Right ventricle myocardium superior (tissue), 1 donor: ENCODE measurements around the gene SPDL1. TPM values are rescaled to one million over a fixed set of nuclear protein-coding genes. Genes with fewer than 3 reads are reported as not detected.

Source experiments
- ATAC-seq: fragments of 200-7000 bp; cut with Tn5 transposase; one replicate; pipeline ENCODE4 v1.9.1; 2020; ENCODE audit warnings: mild to moderate bottlenecking; ENCODE audit not compliant: poor library complexity
- DNase-seq: peaks from one replicate; pipeline ENCODE4 v3.0.0-alpha.2; 2020
- intact Hi-C: fragments of 100-400 bp; cut with DNase I; formaldehyde crosslinking; loops from one replicate; pipeline ENCODE4 v1.11.2; 2022
- total RNA-seq: library from RNA; stranded (reverse); fragmentation: NEBNext Ultra II Directional; extraction: Animal tissue kit (Norgen Biotek cat#: 25700); gene quantifications from one replicate; pipeline ENCODE4 v1.2.1, GENCODE V29; 2021
- donor health status: DM: no; HTN: yes; CAD: no; lungs with severe emphysema.

Gene SPDL1
- total RNA-seq, 1 donor from 2014 or later = 3.4 TPM

- intact Hi-C loops = no loop called here
- DNase-seq (no peak), ATAC-seq (no peak)
Observed at GRCh38 chr5:169563369-169563768, 20.2 kb upstream of the SPDL1 start.

- intact Hi-C loops = no loop called here
- DNase-seq = no peak
- ATAC-seq = no peak
Observed at GRCh38 chr5:169566202-169566601, 17.4 kb upstream of the SPDL1 start.

DNA sequence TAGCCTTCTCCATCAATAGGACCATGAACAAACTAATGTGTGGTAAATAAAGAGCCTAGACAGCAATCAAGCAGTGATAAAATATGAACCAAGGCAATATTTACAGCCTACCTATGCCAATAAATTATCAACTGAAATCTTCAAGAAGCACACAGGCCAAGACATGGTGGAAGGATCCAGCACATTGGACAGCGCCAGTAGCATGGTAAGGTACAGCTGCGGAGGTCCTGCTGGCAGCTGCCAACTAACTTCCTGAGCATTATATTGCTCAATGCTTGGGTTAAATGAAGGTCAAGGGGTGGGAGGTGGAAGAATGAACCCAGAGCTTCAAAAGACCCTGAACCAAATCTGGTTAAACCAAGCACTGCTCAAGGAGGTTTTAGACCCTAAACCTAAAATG, 16.5 kb upstream of the SPDL1 start:
- intact Hi-C loops = no loop called here
- DNase-seq = no peak
- ATAC-seq = no peak

- intact Hi-C loops = no loop called here
- DNase-seq = no peak
- no peak for ATAC-seq
Observed at GRCh38 chr5:169569513-169569912, 14.1 kb upstream of the SPDL1 start.

- ATAC-seq (no peak), DNase-seq (no peak)
- intact Hi-C loops = loop anchor here (10.0 kb wide), 1 partner anchor 887 kb away; no protein-coding TSS in a partner anchor
Observed at GRCh38 chr5:169571355-169571754, 12.2 kb upstream of the SPDL1 start.

GRCh38 chr5:169574134-169574646, 9.4 kb upstream of the SPDL1 start:
- intact Hi-C loops = loop anchor here (10.0 kb wide), 1 partner anchor 889 kb away; no protein-coding TSS in a partner anchor
- no peak for DNase-seq
- ATAC-seq = peak; percentile 64

GRCh38 chr5:169576181-169576598, 7.4 kb upstream of the SPDL1 start:
- intact Hi-C loops = loop anchor here (10.0 kb wide), 1 partner anchor 891 kb away; no protein-coding TSS in a partner anchor
- no peak for DNase-seq
- ATAC-seq = peak; percentile 71

DNA sequence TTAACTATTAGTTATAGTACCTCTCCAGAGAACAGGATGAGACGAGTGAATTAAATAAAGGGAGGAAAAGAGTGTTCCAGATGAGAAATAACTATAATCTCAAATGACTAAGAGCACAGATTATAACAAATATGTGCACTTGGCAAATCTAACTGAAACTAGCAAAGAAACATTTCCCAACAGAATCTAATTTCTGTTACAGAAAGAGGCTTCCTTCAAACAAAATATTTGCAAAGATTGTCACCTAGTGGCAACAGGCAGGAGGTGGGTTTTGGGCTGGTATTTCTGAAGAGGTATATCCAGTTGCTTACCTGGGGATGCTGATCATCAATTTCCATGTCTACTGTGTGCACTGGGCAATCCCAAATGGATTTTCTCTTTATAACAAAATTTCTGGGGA, 5.6 kb upstream of the SPDL1 start:
- ATAC-seq (no peak), DNase-seq (no peak)
- intact Hi-C loops = loop anchor here (10.0 kb wide), 1 partner anchor 893 kb away; no protein-coding TSS in a partner anchor

- intact Hi-C loops = loop anchor here (5.0 kb wide), 1 partner anchor 594 kb away; no protein-coding TSS in a partner anchor
- ATAC-seq = no peak
- no peak for DNase-seq
Observed at GRCh38 chr5:169580964-169581363, 2.6 kb upstream of the SPDL1 start.

- intact Hi-C loops = loop anchor here (5.0 kb wide), 1 partner anchor 594 kb away; no protein-coding TSS in a partner anchor
- ATAC-seq (peak; percentile 43), DNase-seq (no peak)
Observed at GRCh38 chr5:169581580-169582227, 1.9 kb upstream of the SPDL1 start.

GRCh38 chr5:169583101-169583423, 511 bp upstream of the SPDL1 start:
- no peak for DNase-seq
- peak; percentile 61 for ATAC-seq
- intact Hi-C loops = loop anchor here (5.0 kb wide), 1 partner anchor 596 kb away; no protein-coding TSS in a partner anchor

DNA sequence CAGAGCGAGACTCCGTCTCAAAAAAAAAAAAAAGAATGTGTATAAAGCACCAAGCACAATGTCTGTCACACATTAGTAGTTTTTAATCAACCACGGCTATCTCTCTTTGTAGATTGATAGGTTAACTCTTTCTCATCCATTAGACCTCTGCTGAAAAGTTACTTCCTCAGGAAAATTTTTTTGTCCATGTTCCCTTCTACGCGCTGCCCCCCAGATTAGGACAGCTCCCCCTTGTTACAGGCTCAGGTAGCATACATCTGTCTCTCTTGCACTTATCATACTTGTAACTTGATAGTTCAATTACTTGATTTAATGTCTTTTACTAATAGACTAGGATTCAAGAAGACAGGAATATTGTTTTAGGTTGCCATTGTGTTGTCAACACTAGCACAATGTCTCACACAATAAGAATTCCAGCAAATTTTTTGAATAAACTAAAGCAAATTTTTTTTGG, 1.5 kb downstream of the SPDL1 start:
- intact Hi-C loops = loop anchor here (5.0 kb wide), 1 partner anchor 598 kb away; no protein-coding TSS in a partner anchor
- no peak for DNase-seq
- no peak for ATAC-seq

GRCh38 chr5:169590602-169591001, 7.0 kb downstream of the SPDL1 start:
- no peak for ATAC-seq
- DNase-seq = no peak
- intact Hi-C loops = no loop called here

- intact Hi-C loops = no loop called here
- no peak for ATAC-seq
- no peak for DNase-seq
Observed at GRCh38 chr5:169591636-169592035, 8.1 kb downstream of the SPDL1 start.

- ATAC-seq (no peak), DNase-seq (no peak)
- intact Hi-C loops = no loop called here
Observed at GRCh38 chr5:169592937-169593650, 9.5 kb downstream of the SPDL1 start.

DNA sequence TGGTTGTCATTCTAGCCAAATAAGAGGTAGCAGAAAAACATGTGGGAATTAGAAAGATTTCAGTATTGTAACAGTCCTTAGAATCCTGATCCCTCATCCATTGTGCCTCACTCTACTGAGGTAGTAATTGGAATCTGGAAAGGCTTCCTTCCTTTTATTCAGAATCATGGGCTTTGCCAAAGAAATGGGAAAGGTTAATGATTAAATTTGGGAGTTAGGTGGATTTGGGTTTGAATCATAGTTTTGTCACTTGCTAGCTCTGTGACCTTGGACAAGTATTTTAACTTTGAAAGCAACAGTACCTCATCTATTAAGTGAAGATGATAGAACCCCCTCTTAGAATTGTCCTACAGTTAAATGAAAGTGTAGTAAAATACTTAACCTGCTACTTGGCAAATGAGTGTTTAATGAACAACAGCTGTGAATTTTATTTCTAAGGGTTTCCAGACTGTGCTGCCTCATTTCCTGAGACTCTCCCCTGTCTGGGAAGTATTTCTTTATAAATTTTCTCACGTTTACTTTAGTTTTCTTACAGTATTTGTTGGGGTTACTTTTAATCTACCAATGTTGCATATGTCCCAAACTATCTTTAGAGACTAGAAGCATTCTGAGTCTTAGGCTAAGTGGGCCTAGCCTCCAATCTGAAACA, 11.7 kb downstream of the SPDL1 start:
- ATAC-seq = no peak
- DNase-seq = no peak
- intact Hi-C loops = no loop called here

GRCh38 chr5:169599451-169599850, 15.9 kb downstream of the SPDL1 start:
- DNase-seq = no peak
- intact Hi-C loops = no loop called here
- ATAC-seq = no peak

DNA sequence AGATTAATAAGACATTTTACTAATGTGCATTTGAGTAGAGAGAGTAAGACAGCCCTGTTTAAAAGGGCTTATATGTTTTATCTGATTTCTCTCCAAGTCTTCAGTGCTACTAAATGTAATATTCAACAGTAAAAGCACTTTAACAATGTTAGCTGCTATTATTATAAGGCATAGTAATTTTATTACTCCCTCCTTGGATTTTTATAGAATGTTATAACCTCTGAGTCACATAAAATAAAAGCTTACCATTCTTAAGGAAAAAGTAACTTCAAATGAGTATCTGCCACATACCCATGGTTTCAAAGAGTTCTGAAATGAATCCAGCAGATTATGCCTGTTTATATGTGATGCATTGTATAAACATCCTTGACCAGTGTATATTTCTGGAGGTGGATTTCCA, 19.0 kb downstream of the SPDL1 start:
- intact Hi-C loops = no loop called here
- ATAC-seq (no peak), DNase-seq (no peak)

- ATAC-seq = no peak
- no peak for DNase-seq
- intact Hi-C loops = no loop called here
Observed at GRCh38 chr5:169606279-169606678, 22.7 kb downstream of the SPDL1 start.
